Effector CD4-positive, alpha-beta T cell (primary cell): Measurements from ENCODE around the gene PDZRN3.

Source experiments
- DNase-seq: peaks from one replicate; pipeline ENCODE4 v3.0.0-alpha.2; 2020

Gene PDZRN3

GRCh38 chr3:73622091-73622805 is 2.5 kb downstream of the PDZRN3 start:
- DNase-seq: no peak

GRCh38 chr3:73621388-73621787 is 3.4 kb downstream of the PDZRN3 start:
- DNase-seq: no peak

GRCh38 chr3:73618461-73618860 is 6.3 kb downstream of the PDZRN3 start:
- no peak for DNase-seq

GRCh38 chr3:73616056-73616455 is 8.7 kb downstream of the PDZRN3 start:
- DNase-seq: no peak

- DNase-seq: no peak
Measured at GRCh38 chr3:73614419-73614818, 10.3 kb downstream of the PDZRN3 start.

- no peak for DNase-seq
Measured at GRCh38 chr3:73611176-73611575, 13.6 kb downstream of the PDZRN3 start.

- DNase-seq: no peak
Measured at GRCh38 chr3:73610493-73610892, 14.2 kb downstream of the PDZRN3 start.

GRCh38 chr3:73609655-73610054 is 15.1 kb downstream of the PDZRN3 start:
- DNase-seq: no peak

GRCh38 chr3:73609315-73609641 is 15.5 kb downstream of the PDZRN3 start:
- DNase-seq: no peak

- no peak for DNase-seq
Measured at GRCh38 chr3:73608456-73609314, 16.1 kb downstream of the PDZRN3 start.

- DNase-seq: no peak
Measured at GRCh38 chr3:73605861-73606260, 18.9 kb downstream of the PDZRN3 start.

GRCh38 chr3:73605412-73605811 is 19.3 kb downstream of the PDZRN3 start:
- DNase-seq: no peak

GRCh38 chr3:73604451-73604850 is 20.3 kb downstream of the PDZRN3 start:
- DNase-seq: no peak

- no peak for DNase-seq
Measured at GRCh38 chr3:73603762-73604171, 21.0 kb downstream of the PDZRN3 start.

- DNase-seq: no peak
Measured at GRCh38 chr3:73602170-73602569, 22.6 kb downstream of the PDZRN3 start.

- DNase-seq: no peak
Measured at GRCh38 chr3:73601481-73601880, 23.3 kb downstream of the PDZRN3 start.

- no peak for DNase-seq
Measured at GRCh38 chr3:73601011-73601410, 23.7 kb downstream of the PDZRN3 start.

- DNase-seq: no peak
Measured at GRCh38 chr3:73600293-73600938, 24.3 kb downstream of the PDZRN3 start.

GRCh38 chr3:73599605-73600004 is 25.1 kb downstream of the PDZRN3 start:
- no peak for DNase-seq

GRCh38 chr3:73597476-73597875 is 27.3 kb downstream of the PDZRN3 start:
- no peak for DNase-seq

GRCh38 chr3:73592154-73593144 is 32.3 kb downstream of the PDZRN3 start:
- DNase-seq: no peak

- no peak for DNase-seq
Measured at GRCh38 chr3:73591286-73591800, 33.4 kb downstream of the PDZRN3 start.
